IMR-90 (cell line): ENCODE measurements around the gene LMAN2L. TPM values are rescaled to one million over a fixed set of nuclear protein-coding genes. Genes with fewer than 3 reads are reported as not detected.

Experiments used
- ATAC-seq: fragments of 200-7000 bp; cut with Tn5 transposase; 2 replicates; pipeline ENCODE4 v1.9.1; 2020; ENCODE audit warnings: low read depth, mild to moderate bottlenecking, moderate library complexity
- BruUV-seq: library from RNA; stranded (reverse); fragments of 400-500 nt; replicated peaks from 2 replicates; lab custom pipeline; 2021; lab: Mats Ljungman, UMichigan
- CTCF ChIA-PET: fragments of 300-600 bp; formaldehyde crosslinking; extraction: SDS; loops from one replicate; lab custom pipeline; 2021; ENCODE audit warnings: antibody characterized with exemption; lab: Yijun Ruan, JAX
- POLR2A ChIA-PET: fragments of 300-600 bp; sonication (Branson Sonifier 250); formaldehyde crosslinking; loops from one replicate; lab custom pipeline; 2022; ENCODE audit warnings: antibody characterized with exemption; ENCODE audit not compliant: unreplicated experiment; lab: Charles Lee
- DNase-seq: peaks from one replicate; pipeline ENCODE4 v3.0.0; 2013
- H2AFZ ChIP-seq: replicated peaks from 2 replicates; pipeline ENCODE3; 2013; ENCODE audit warnings: low read length, mild to moderate bottlenecking; ENCODE audit not compliant: poor library complexity
- H2AK5ac ChIP-seq: 2 replicates; pipeline ENCODE4 v1.6.1; 2013; ENCODE audit warnings: low read depth, low read length, inconsistent platforms
- H2AK9ac ChIP-seq: replicated peaks from 2 replicates; pipeline ENCODE3; 2013; ENCODE audit warnings: mild to moderate bottlenecking, low read depth, low read length, moderate library complexity; ENCODE audit not compliant: poor library complexity
- H2BK120ac ChIP-seq: 2 replicates; pipeline ENCODE4 v1.6.1; 2013; ENCODE audit warnings: low read depth, low read length, inconsistent platforms
- H2BK15ac ChIP-seq: 3 replicates; pipeline ENCODE4 v1.6.1; 2013; ENCODE audit warnings: low read depth, low read length, inconsistent platforms
- H2BK20ac ChIP-seq: 2 replicates; pipeline ENCODE4 v1.6.1; 2013; ENCODE audit warnings: low read depth, mild to moderate bottlenecking, inconsistent platforms, low read length, moderate library complexity
- H2BK5ac ChIP-seq: 2 replicates; pipeline ENCODE4 v1.6.1; 2013; ENCODE audit warnings: mild to moderate bottlenecking, low read depth, low read length, inconsistent platforms; ENCODE audit not compliant: poor library complexity, severe bottlenecking
- H3K14ac ChIP-seq: replicated peaks from 2 replicates; pipeline ENCODE4 v1.6.1; 2013; ENCODE audit warnings: low read depth, low read length, inconsistent platforms
- H3K18ac ChIP-seq: 2 replicates; pipeline ENCODE4 v1.6.1; 2013; ENCODE audit warnings: low read depth, low read length, control low read depth
- H3K23ac ChIP-seq: 2 replicates; pipeline ENCODE4 v1.6.1; 2013; ENCODE audit warnings: low read depth, low read length, inconsistent platforms
- H3K27ac ChIP-seq: 2 replicates; pipeline ENCODE4 v1.5.1; 2013; ENCODE audit warnings: mild to moderate bottlenecking, control low read depth, low read length; ENCODE audit not compliant: insufficient read depth
- H3K27me3 ChIP-seq: 2 replicates; pipeline ENCODE4 v1.6.1; 2013; ENCODE audit warnings: low read length; ENCODE audit not compliant: control insufficient read depth, insufficient read depth
- H3K36me3 ChIP-seq: 2 replicates; pipeline ENCODE4 v1.6.1; 2013; ENCODE audit warnings: low read length, mixed read lengths; ENCODE audit not compliant: control insufficient read depth, insufficient read depth
- H3K4ac ChIP-seq: 2 replicates; pipeline ENCODE4 v1.6.1; 2013; ENCODE audit warnings: low read depth, low read length, inconsistent platforms
- H3K4me1 ChIP-seq: 2 replicates; pipeline ENCODE4 v1.6.1; 2013; ENCODE audit warnings: low read length, mixed read lengths; ENCODE audit not compliant: control insufficient read depth, insufficient read depth
- H3K4me2 ChIP-seq: 2 replicates; pipeline ENCODE4 v1.6.1; 2013; ENCODE audit warnings: low read depth, mild to moderate bottlenecking, control low read depth, low read length, moderate library complexity
- H3K4me3 ChIP-seq: 2 replicates; pipeline ENCODE4 v1.5.1; 2013; ENCODE audit warnings: low read depth, mild to moderate bottlenecking, control low read depth, low read length, moderate library complexity; ENCODE audit not compliant: insufficient read depth
- H3K56ac ChIP-seq: 2 replicates; pipeline ENCODE4 v1.6.1; 2013; ENCODE audit warnings: low read length, inconsistent platforms; ENCODE audit not compliant: insufficient read depth; ENCODE audit errors: extremely low read depth
- H3K79me1 ChIP-seq, 2 experiments: 2 replicates each; pipeline ENCODE4 v1.6.1; 2013; ENCODE audit warnings: low read length in 2 of 2, inconsistent platforms in 1 of 2, low read depth in 1 of 2
- H3K9ac ChIP-seq: 2 replicates; pipeline ENCODE4 v1.6.1; 2013; ENCODE audit warnings: low read depth, low read length, control low read depth
- H3K9me1 ChIP-seq: 2 replicates; pipeline ENCODE4 v1.6.1; 2013; ENCODE audit warnings: low read length, inconsistent platforms; ENCODE audit not compliant: insufficient read depth
- H3K9me3 ChIP-seq: 2 replicates; pipeline ENCODE4 v1.6.1; 2013; ENCODE audit warnings: low read length; ENCODE audit not compliant: control insufficient read depth, insufficient read depth
- H4K20me1 ChIP-seq: 2 replicates; pipeline ENCODE4 v1.6.1; 2013; ENCODE audit warnings: low read length, inconsistent platforms; ENCODE audit not compliant: insufficient read depth
- H4K5ac ChIP-seq: 2 replicates; pipeline ENCODE4 v1.6.1; 2013; ENCODE audit warnings: mild to moderate bottlenecking, low read depth, low read length, control low read depth
- H4K8ac ChIP-seq, 2 experiments: 2 replicates each; pipeline ENCODE4 v1.6.1; 2013; ENCODE audit warnings: low read depth in 2 of 2, low read length in 2 of 2, control low read depth in 1 of 2, inconsistent platforms in 1 of 2
- H4K91ac ChIP-seq: 2 replicates; pipeline ENCODE4 v1.6.1; 2013; ENCODE audit warnings: low read depth, low read length, inconsistent platforms; ENCODE audit not compliant: insufficient read depth
- NFE2L2 ChIP-seq: fragments of 150-350 bp; IDR thresholded peaks from 2 replicates; pipeline ENCODE4 v1.6.1; 2016; ENCODE audit warnings: low read depth, mild to moderate bottlenecking, low read length
- WGBS, 2 experiments: methylation state at CpG; one replicate each; pipeline versions ENCODE4 v1.1.5 to v1.1.7; 2013; ENCODE audit warnings: missing lambda C conversion rate in 2 of 2; ENCODE audit not compliant: insufficient read length in 1 of 2; ENCODE audit errors: extremely low coverage in 2 of 2; 5-methylcytosine and 5-hydroxymethylcytosine counted together
- dilution Hi-C: fragments of 300-500 bp; cut with HindIII; formaldehyde crosslinking; loops from one replicate; pipeline ENCODE4 v1.14.3; 2018; ENCODE audit warnings: low sequenced_read_pairs; ENCODE audit not compliant: unreplicated experiment
- in situ Hi-C: fragments of 300-500 bp; cut with MboI; formaldehyde crosslinking; loops from 3 replicates; pipeline ENCODE4 v1.14.3; 2019; ENCODE audit warnings: low sequenced_read_pairs, inconsistent platforms, mixed read lengths
- intact Hi-C: fragments of 100-400 bp; cut with micrococcal nuclease; formaldehyde crosslinking; loops from 2 replicates; pipeline ENCODE4 v1.10.0; 2022
- polyA plus RNA-seq, 3 experiments: library from polyadenylated mRNA; depleted of rRNA; stranded (reverse); fragments of >200 nt; gene quantifications; 2 replicates each; pipeline ENCODE4 v1.2.3, GENCODE V29; 2012; ENCODE audit warnings: low replicate concordance in 1 of 3
- total RNA-seq: library from RNA; depleted of rRNA; stranded (reverse); fragments of >200 nt; gene quantifications from 2 replicates; pipeline ENCODE4 v1.2.3, GENCODE V29; 2012

LMAN2L gene
- total and polyA plus RNA-seq, 2 of the 4 experiments (the other 2 are of a cell fraction): 22.5 to 22.9 TPM

GRCh38 chr2:96771796-96772618 lies 32.1 kb upstream of the LMAN2L start:
- Histone ChIP-seq H2BK20ac (no peak overlapping the region), H3K4ac (no peak overlapping the region), H4K8ac (no peak overlapping the region), H3K14ac (no peak overlapping the region), H4K20me1 (no peaks in the 10 kb centered on the region; the same call in 1 of the 2 replicates), H3K27me3 (no peaks in the 10 kb centered on the region), H4K5ac (no peak overlapping the region), H2BK5ac (no peak overlapping the region), H2AK9ac (no peak overlapping the region), H2AK5ac (no peak overlapping the region), H3K56ac (no peak overlapping the region), H3K4me1 (peaks cover 7% of the 10 kb centered on the region), H2BK15ac (no peak overlapping the region), H3K4me2 (no peak overlapping the region), H3K9ac (no peak overlapping the region), H3K23ac (no peak overlapping the region), H3K9me3 (no peaks in the 10 kb centered on the region), H3K79me1 (peaks cover 2 to 9% of the 10 kb centered on the region in 2 experiments; a peak in 2 of 4 replicates), H3K4me3 (no peak overlapping the region), H3K9me1 (peaks cover 10% of the 10 kb centered on the region), H3K27ac (no peak overlapping the region), H2BK120ac (no peak overlapping the region), H3K18ac (no peak overlapping the region), H2AFZ (no peak overlapping the region), H3K36me3 (no peaks in the 10 kb centered on the region), H4K91ac (no peak overlapping the region)
- in situ Hi-C loops: no loop called here
- ChIA-PET CTCF (no interaction called here), POLR2A (no interaction called here)
- ATAC-seq (no peak), DNase-seq (no peak)
- WGBS, 2 experiments: 90% methylated on average over 11 of the region's 20 CpGs; no CpG with 5 or more reads in 1 of the 2 experiments
- BruUV-seq: no TSS peak
- dilution Hi-C loops: no loop called here
- TF ChIP-seq NFE2L2: no peak
- intact Hi-C loops: no loop called here
